ENCODE results near the gene POLR1F. TPM values are rescaled to one million over a fixed set of nuclear protein-coding genes. Genes with fewer than 3 reads are reported as not detected.

Gene POLR1F, protein sequence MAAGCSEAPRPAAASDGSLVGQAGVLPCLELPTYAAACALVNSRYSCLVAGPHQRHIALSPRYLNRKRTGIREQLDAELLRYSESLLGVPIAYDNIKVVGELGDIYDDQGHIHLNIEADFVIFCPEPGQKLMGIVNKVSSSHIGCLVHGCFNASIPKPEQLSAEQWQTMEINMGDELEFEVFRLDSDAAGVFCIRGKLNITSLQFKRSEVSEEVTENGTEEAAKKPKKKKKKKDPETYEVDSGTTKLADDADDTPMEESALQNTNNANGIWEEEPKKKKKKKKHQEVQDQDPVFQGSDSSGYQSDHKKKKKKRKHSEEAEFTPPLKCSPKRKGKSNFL
- 10 to 100 TPM; 17.7 to 20.3 TPM for total RNA-seq

DNA sequence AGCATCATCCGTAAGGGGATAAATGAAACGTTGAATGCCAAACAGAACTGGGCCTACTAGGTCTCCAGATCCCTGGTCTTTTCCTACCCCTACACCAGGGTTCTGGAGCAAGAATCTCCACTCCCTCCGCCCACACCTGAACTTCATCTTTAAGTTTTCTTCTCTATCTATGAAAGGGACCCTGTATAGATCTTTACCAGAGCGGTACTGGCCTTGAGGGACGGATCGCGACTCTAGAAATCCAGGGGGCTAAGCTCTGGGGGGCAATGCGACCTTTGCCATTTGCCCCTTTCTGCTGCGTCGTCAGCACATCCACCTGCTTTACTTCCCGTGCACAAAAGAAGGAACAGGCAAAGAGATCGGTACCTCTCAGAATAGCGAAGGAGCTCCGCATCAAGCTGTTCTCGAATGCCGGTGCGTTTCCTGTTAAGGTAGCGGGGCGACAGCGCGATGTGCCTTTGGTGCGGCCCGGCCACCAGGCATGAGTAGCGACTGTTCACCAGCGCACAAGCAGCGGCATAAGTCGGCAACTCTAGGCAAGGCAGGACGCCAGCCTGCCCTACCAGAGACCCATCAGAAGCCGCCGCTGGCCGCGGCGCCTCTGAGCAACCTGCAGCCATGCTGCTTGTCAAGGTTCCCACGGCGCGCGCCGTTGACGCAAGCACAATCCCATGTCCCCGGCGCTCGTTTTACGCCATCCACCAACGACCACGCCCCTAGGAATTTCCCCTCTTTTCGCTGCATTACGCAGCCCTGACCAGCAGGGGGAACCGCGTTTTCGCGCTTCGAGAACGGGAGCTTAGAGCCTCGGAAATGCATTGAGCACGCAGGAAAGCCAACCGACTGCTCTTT is at the start of gene POLR1F:
Gene POLR1F (minus strand): TSS at position 641 of the 852 bp plus-strand sequence. CDS start 21 bp downstream, at position 620.
- CTCF ChIA-PET: interaction anchor here (0.6 to 1.8 kb wide), 13 partner anchors 8 to 890 kb away, joined by 3 to 12 read pairs (median 4); no protein-coding TSS in a partner anchor
- Mint-ChIP-seq H3K9me3 (ENCODE audit: insufficient read depth) (no peaks in the 10 kb centered on the region), H3K27me3 (ENCODE audit: low read depth) (peaks cover 3% of the 10 kb centered on the region), H3K4me3 (peak within 1 kb of the TSS; percentile 96), H3K4me1 (ENCODE audit: low read depth) (peaks cover 37% of the 10 kb centered on the region), H3K36me3 (ENCODE audit: low read depth) (peaks cover 5% of the 10 kb centered on the region), H3K27ac (peak within 1 kb of the TSS; percentile 95)
- POLR2A ChIA-PET: interaction anchor here (0.6 to 1.6 kb wide), 10 partner anchors 8 to 487 kb away, joined by 3 to 9 read pairs (median 3); no protein-coding TSS in a partner anchor
- DNase-seq: peak; percentile 94
- peak; percentile 98 for ATAC-seq

DNA sequence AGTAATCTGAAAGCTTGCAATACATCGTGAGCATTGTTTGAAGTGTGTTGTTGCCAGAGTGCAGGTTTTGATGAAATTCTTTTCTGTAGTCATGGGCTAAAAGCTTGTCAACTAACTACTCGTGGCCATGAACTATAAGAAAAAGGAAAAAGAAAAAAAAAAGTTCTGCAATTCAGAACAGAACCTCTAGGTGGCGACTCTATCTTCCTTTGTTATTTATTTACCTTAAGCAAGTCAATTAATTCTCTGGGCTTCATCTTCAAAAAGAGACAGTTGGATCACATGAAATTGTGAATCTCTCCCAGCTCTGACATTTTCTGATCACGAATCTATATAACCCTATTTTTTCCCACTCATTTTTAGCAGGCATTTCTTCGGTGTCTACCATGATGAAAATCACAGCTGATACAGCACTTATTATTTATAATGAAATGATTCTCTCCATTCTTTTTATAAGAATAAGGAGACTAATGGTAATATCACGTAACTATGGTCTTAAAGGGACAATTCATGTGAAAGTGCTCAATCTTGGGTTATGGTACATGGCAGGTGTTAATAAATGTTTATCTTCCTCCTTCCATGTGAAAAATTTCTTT is 45.8 kb upstream of the POLR1F start:
- no peak for DNase-seq
- no peak overlapping the region for H3K27ac Mint-ChIP-seq
- no peaks in the 10 kb centered on the region for H3K36me3 Mint-ChIP-seq (ENCODE audit: low read depth)
- POLR2A ChIA-PET: no interaction called here
- no peak for ATAC-seq
- no peaks in the 10 kb centered on the region for H3K9me3 Mint-ChIP-seq (ENCODE audit: insufficient read depth)
- no peaks in the 10 kb centered on the region for H3K4me1 Mint-ChIP-seq (ENCODE audit: low read depth)
- H3K27me3 Mint-ChIP-seq (ENCODE audit: low read depth): peaks cover 6% of the 10 kb centered on the region
- H3K4me3 Mint-ChIP-seq: no peak overlapping the region
- CTCF ChIA-PET: interaction anchor here (0.6 to 2.0 kb wide), 16 partner anchors 8 to 843 kb away, joined by 3 to 10 read pairs (median 4); partner anchors contain the start of genes POLR1F and TMEM196

DNA sequence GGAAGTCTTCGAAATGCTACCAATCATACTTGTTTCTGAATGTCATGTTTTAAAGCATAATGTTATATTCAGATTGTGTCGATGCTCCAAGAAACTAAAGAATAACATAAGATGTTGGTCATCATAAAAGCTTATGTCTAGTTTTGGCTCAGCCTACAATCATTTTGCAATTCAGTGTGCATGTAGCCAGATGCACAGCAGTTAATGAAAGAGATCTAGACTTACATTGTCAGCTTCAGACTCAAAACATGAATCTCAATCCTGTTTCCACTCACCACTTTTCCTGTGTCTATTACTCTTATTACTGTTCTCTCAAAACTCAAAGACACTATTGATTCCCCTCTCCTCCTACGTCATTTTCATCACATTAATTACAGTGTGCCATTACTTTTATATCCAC is 43.2 kb upstream of the POLR1F start:
- H3K36me3 Mint-ChIP-seq (ENCODE audit: low read depth): no peaks in the 10 kb centered on the region
- H3K27me3 Mint-ChIP-seq (ENCODE audit: low read depth): peaks cover 6% of the 10 kb centered on the region
- DNase-seq: no peak
- POLR2A ChIA-PET: no interaction called here
- no peaks in the 10 kb centered on the region for H3K9me3 Mint-ChIP-seq (ENCODE audit: insufficient read depth)
- no peaks in the 10 kb centered on the region for H3K4me1 Mint-ChIP-seq (ENCODE audit: low read depth)
- CTCF ChIA-PET: interaction anchor here (1.3 to 1.7 kb wide), 2 partner anchors 38 to 846 kb away, joined by 4 read pairs; no protein-coding TSS in a partner anchor
- no peak overlapping the region for H3K4me3 Mint-ChIP-seq
- no peak overlapping the region for H3K27ac Mint-ChIP-seq
- no peak for ATAC-seq

DNA sequence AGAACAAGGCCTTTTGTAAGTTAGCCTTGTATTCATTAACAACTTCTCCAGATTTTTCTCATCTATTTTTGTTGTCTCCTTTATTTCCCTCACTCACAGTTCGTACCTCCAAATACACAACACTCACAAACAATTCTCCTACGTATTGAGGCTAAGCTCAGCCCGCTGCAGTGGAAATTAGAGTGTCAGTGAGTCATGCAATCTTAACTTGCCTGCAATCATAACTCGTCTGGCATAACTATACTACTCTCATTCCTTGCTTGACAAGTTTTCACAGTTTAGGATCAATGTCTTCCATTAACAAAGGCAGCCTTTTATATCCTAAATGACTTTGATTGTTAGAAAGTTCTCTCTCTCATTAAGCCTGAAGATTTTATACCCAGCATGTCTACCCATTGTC is 40.8 kb upstream of the POLR1F start:
- Mint-ChIP-seq H3K4me1 (ENCODE audit: low read depth) (no peaks in the 10 kb centered on the region), H3K4me3 (no peak overlapping the region), H3K36me3 (ENCODE audit: low read depth) (no peaks in the 10 kb centered on the region), H3K27me3 (ENCODE audit: low read depth) (no peaks in the 10 kb centered on the region), H3K9me3 (ENCODE audit: insufficient read depth) (no peaks in the 10 kb centered on the region), H3K27ac (no peak overlapping the region)
- DNase-seq (no peak), ATAC-seq (no peak)
- ChIA-PET POLR2A (no interaction called here), CTCF (no interaction called here)

DNA sequence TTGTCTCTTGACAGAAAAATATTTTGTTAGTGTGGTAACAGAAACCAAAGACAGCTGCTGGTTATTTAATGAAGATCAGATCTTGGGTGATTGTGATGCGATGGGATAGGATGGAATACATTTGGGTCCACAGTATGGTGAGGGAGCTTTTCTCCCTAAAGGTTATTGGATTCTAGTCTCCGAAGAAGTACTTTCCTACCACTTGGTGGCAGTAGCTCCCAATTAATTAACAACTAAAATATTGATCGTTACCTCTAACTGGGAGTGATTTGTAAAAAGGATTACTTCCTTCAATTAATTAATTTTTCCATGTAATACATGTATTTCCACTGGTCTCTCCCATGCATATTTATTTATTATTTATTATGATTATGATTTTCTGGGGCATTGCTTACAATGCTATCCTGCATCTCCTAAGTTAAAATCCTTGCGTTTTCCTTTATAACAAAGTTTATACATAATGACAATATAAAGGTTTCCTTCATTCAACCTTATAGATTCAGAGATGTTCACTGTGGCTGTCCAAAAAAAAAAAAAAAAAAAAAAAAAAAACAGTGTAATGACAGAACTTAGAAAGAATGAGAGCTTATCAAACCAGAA is 39.0 kb upstream of the POLR1F start:
- Mint-ChIP-seq H3K4me3 (no peak overlapping the region), H3K9me3 (ENCODE audit: insufficient read depth) (no peaks in the 10 kb centered on the region), H3K36me3 (ENCODE audit: low read depth) (no peaks in the 10 kb centered on the region), H3K27me3 (ENCODE audit: low read depth) (peaks cover 2% of the 10 kb centered on the region), H3K27ac (no peak overlapping the region), H3K4me1 (ENCODE audit: low read depth) (no peaks in the 10 kb centered on the region)
- POLR2A ChIA-PET: no interaction called here
- no peak for DNase-seq
- no peak for ATAC-seq
- CTCF ChIA-PET: interaction anchor here (0.6 to 2.2 kb wide), 8 partner anchors 21 to 1506 kb away, joined by 3 to 11 read pairs (median 4); partner anchors contain the start of gene POLR1F

DNA sequence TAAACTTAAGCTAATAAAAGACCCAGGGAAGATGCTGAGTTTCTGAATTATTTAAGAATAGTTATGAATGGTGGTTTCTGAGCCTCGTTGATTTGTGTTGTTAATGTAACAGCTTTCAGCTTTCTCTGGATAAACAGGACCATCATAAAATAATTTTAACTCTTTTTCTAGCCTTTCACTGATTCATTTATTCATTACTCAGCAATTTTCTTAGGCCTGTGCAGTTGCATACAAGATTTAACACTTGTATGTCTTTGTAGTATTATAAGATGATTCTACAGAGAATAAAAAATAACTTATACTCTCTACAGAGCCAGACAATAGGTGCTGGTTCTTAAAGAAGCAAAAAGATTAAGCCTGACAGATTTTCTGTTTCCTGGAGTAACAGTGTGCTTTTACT is 35.2 kb upstream of the POLR1F start:
- H3K4me3 Mint-ChIP-seq: no peak overlapping the region
- no peaks in the 10 kb centered on the region for H3K9me3 Mint-ChIP-seq (ENCODE audit: insufficient read depth)
- POLR2A ChIA-PET: no interaction called here
- DNase-seq: no peak
- CTCF ChIA-PET: no interaction called here
- H3K27ac Mint-ChIP-seq: no peak overlapping the region
- no peaks in the 10 kb centered on the region for H3K36me3 Mint-ChIP-seq (ENCODE audit: low read depth)
- peaks cover 2% of the 10 kb centered on the region for H3K27me3 Mint-ChIP-seq (ENCODE audit: low read depth)
- no peak for ATAC-seq
- no peaks in the 10 kb centered on the region for H3K4me1 Mint-ChIP-seq (ENCODE audit: low read depth)

DNA sequence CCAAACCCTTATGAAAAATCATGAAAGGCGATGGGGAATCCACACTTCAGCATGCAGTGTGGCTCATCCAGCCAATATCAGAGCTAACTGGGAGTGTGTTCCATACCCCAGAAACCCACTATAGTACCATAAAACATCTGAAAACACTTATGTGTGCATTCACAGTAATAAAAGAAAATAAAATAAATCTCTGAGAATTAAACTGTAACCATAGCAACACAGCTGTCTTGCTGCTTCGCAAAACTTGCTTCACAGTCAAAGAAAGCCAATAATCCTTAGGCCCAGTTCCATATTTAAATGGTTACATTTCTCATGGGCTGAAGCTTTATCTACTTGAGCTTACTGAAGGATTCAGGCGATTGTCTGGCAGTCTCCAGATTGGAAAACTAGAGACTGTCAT is 19.9 kb upstream of the POLR1F start:
- Mint-ChIP-seq H3K4me1 (ENCODE audit: low read depth) (no peaks in the 10 kb centered on the region), H3K36me3 (ENCODE audit: low read depth) (no peaks in the 10 kb centered on the region), H3K27ac (no peak overlapping the region), H3K9me3 (ENCODE audit: insufficient read depth) (no peaks in the 10 kb centered on the region), H3K4me3 (no peak overlapping the region), H3K27me3 (ENCODE audit: low read depth) (peaks cover 2% of the 10 kb centered on the region)
- ChIA-PET POLR2A (no interaction called here), CTCF (no interaction called here)
- DNase-seq (no peak), ATAC-seq (no peak)

DNA sequence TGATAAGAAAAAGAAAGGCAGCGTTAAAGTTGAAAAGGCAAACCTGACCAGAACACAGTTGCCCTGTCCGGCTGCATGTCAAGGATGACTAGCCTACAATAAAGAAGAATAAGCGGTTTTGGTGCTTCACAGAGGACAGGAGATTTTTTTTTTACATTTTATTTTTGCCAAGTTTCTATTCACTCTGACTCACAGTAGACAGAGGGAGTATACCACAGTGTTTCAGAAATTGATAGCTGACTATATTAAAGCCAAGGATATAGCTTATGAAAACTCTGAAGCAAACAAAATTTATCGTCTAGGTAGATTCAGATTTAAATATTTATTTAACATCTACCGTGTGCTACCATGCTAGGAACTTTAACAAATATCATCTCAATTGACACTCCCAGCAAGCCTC is 16.9 kb upstream of the POLR1F start:
- ATAC-seq (no peak), DNase-seq (no peak)
- Mint-ChIP-seq H3K27me3 (ENCODE audit: low read depth) (peaks cover 2% of the 10 kb centered on the region), H3K9me3 (ENCODE audit: insufficient read depth) (no peaks in the 10 kb centered on the region), H3K36me3 (ENCODE audit: low read depth) (no peaks in the 10 kb centered on the region), H3K4me3 (no peak overlapping the region), H3K4me1 (ENCODE audit: low read depth) (no peaks in the 10 kb centered on the region), H3K27ac (no peak overlapping the region)
- CTCF ChIA-PET: interaction anchor here (1.0 kb wide), 1 partner anchor 12 kb away, joined by 3 read pairs; no protein-coding TSS in a partner anchor
- POLR2A ChIA-PET: no interaction called here

DNA sequence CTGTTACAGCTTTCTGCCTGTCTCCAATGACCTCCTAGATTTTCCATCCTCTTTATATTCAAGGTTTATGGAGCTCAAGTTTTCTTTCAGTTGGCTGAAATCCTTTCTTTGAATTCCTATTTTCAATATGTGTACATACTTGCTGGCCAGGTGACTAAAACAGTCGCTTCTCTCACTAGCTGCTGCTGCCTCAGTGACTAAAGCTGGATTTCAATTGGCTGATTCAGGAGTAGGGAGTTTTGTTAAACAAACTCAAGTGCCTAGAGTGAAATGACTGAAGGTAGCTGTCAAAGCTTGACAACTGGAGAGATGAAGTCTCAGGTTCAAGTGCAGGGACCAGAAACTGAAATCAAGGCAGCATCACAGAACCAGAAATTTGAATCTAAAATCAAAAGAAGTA is 6.7 kb upstream of the POLR1F start:
- no peak overlapping the region for H3K27ac Mint-ChIP-seq
- H3K4me3 Mint-ChIP-seq: no peak overlapping the region
- no peaks in the 10 kb centered on the region for H3K9me3 Mint-ChIP-seq (ENCODE audit: insufficient read depth)
- H3K4me1 Mint-ChIP-seq (ENCODE audit: low read depth): no peaks in the 10 kb centered on the region
- ChIA-PET POLR2A (no interaction called here), CTCF (interaction anchor here (0.9 to 4.5 kb wide), 3 partner anchors 15 to 882 kb away, joined by 3 to 47 read pairs (median 3); no protein-coding TSS in a partner anchor)
- no peak for ATAC-seq
- DNase-seq: no peak
- H3K36me3 Mint-ChIP-seq (ENCODE audit: low read depth): no peaks in the 10 kb centered on the region
- peaks cover 13% of the 10 kb centered on the region for H3K27me3 Mint-ChIP-seq (ENCODE audit: low read depth)

DNA sequence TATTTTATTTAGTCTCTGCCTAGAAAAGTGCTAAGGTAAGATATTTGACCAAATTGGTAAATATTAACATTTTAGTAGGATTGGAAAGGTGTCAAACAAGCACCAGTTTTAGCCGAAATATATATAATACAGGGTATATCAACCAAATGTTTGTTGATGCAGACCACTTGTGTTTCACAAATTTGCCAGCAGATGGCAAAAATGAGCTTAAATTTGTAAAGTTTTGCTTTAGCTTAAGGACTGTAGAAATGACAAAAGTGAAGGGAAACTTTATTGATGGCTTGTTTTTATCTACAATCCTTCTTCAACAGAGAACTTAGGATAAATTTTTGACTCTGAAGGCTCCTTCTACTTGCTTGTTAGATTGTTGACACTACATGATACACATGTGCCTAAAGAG is 4.8 kb upstream of the POLR1F start:
- ATAC-seq (no peak), DNase-seq (peak; percentile 55)
- Mint-ChIP-seq H3K36me3 (ENCODE audit: low read depth) (no peaks in the 10 kb centered on the region), H3K9me3 (ENCODE audit: insufficient read depth) (no peaks in the 10 kb centered on the region), H3K4me1 (ENCODE audit: low read depth) (peaks cover 10% of the 10 kb centered on the region), H3K4me3 (no peak overlapping the region), H3K27ac (no peak overlapping the region), H3K27me3 (ENCODE audit: low read depth) (peaks cover 11% of the 10 kb centered on the region)
- ChIA-PET CTCF (interaction anchor here (0.6 to 4.5 kb wide), 18 partner anchors 9 to 1541 kb away, joined by 3 to 47 read pairs (median 4); partner anchors contain the start of gene ITGB8), POLR2A (no interaction called here)

DNA sequence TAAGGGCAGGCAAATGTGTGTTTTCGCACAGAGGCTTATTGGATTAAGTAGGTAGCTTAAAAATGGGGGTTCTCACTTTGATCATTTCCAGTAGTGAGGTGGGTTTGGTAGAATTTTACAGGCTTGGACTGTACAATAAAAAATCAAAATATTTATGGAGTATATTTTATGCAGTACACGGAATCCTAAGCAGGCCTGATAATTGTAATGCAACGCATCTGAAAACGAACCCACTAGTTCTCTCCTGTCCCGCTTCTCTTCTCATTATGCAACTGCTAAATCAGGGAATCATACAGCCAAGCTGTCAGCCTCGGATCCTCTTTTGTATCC is 377 bp upstream of the POLR1F start:
- POLR2A ChIA-PET: interaction anchor here (0.6 to 1.6 kb wide), 6 partner anchors 9 to 487 kb away, joined by 3 to 9 read pairs (median 3); no protein-coding TSS in a partner anchor
- no peaks in the 10 kb centered on the region for H3K9me3 Mint-ChIP-seq (ENCODE audit: insufficient read depth)
- peaks cover 37% of the 10 kb centered on the region for H3K4me1 Mint-ChIP-seq (ENCODE audit: low read depth)
- H3K36me3 Mint-ChIP-seq (ENCODE audit: low read depth): peaks cover under 1% of the 10 kb centered on the region
- H3K27me3 Mint-ChIP-seq (ENCODE audit: low read depth): peaks cover 3% of the 10 kb centered on the region
- peak overlapping the region; percentile 95 for H3K27ac Mint-ChIP-seq
- DNase-seq (no peak), ATAC-seq (no peak)
- CTCF ChIA-PET: interaction anchor here (0.6 to 1.8 kb wide), 13 partner anchors 9 to 889 kb away, joined by 3 to 12 read pairs (median 4); no protein-coding TSS in a partner anchor
- H3K4me3 Mint-ChIP-seq: peak overlapping the region; percentile 96
